GM19351 (cell line): ENCODE data around the gene HRH1.
"Not testable (repeated sequence)": the region's sequence is repeated elsewhere in the genome, so short reads cannot be mapped to it uniquely, and the experiment has no call there.

Experiments
- ATAC-seq: cut with Tn5 transposase; IDR thresholded peaks from one replicate; pipeline ENCODE4 v1.9.1; 2021; ENCODE audit warnings: mild to moderate bottlenecking, moderate library complexity; ENCODE audit not compliant: unreplicated experiment

HRH1 gene, protein sequence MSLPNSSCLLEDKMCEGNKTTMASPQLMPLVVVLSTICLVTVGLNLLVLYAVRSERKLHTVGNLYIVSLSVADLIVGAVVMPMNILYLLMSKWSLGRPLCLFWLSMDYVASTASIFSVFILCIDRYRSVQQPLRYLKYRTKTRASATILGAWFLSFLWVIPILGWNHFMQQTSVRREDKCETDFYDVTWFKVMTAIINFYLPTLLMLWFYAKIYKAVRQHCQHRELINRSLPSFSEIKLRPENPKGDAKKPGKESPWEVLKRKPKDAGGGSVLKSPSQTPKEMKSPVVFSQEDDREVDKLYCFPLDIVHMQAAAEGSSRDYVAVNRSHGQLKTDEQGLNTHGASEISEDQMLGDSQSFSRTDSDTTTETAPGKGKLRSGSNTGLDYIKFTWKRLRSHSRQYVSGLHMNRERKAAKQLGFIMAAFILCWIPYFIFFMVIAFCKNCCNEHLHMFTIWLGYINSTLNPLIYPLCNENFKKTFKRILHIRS

GRCh38 chr3:11154036-11154952 is at the start of gene HRH1:
Gene HRH1 (plus strand): TSS chr3:11154493. CDS start chr3:11259038, 104,545 bp downstream.
- no peak for ATAC-seq

GRCh38 chr3:11113316-11113715 is 41.0 kb upstream of the HRH1 start:
- not testable (repeated sequence) for ATAC-seq

- no peak for ATAC-seq
Observed at GRCh38 chr3:11115548-11115947, 38.7 kb upstream of the HRH1 start.

DNA sequence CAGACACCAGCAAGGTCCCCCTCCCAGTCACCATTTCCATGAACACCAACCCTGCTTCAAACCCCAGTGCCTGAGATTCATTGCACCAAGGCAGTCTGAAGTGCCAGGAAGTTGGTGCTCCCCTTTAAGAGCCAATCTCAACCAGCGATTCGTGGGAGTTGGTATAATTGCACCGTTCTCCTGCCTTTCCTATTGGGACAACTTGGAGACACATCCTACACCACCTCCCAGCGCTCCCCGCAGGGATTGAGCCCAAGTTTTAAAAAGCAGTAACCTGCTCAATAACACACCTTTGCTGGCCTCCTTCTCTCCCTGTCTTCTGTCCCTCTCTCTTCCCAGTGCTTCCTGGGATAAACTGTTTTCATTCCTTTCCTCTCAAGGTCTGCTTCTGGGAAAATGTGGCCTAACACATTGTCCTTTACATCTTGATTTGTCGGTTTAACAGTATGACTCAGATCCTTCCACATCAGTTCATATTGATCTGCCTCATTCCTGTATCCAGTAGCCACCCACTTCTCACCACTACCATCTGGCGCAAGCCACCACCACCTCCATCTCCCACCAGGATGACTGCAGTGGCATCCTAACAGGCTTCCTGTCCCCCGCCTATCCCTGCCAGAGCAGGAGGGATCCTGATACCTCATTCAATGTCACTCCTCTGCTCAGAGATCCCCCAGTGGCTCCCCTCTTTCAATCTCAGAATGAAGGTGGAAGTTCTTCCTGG is 37.8 kb upstream of the HRH1 start:
- ATAC-seq, result no peak

- no peak for ATAC-seq
Observed at GRCh38 chr3:11117591-11117990, 36.7 kb upstream of the HRH1 start.

- no peak for ATAC-seq
Observed at GRCh38 chr3:11118181-11118682, 36.1 kb upstream of the HRH1 start.

GRCh38 chr3:11120091-11120805 is 34.0 kb upstream of the HRH1 start:
- no peak for ATAC-seq

GRCh38 chr3:11126653-11127052 is 27.6 kb upstream of the HRH1 start:
- no peak for ATAC-seq

DNA sequence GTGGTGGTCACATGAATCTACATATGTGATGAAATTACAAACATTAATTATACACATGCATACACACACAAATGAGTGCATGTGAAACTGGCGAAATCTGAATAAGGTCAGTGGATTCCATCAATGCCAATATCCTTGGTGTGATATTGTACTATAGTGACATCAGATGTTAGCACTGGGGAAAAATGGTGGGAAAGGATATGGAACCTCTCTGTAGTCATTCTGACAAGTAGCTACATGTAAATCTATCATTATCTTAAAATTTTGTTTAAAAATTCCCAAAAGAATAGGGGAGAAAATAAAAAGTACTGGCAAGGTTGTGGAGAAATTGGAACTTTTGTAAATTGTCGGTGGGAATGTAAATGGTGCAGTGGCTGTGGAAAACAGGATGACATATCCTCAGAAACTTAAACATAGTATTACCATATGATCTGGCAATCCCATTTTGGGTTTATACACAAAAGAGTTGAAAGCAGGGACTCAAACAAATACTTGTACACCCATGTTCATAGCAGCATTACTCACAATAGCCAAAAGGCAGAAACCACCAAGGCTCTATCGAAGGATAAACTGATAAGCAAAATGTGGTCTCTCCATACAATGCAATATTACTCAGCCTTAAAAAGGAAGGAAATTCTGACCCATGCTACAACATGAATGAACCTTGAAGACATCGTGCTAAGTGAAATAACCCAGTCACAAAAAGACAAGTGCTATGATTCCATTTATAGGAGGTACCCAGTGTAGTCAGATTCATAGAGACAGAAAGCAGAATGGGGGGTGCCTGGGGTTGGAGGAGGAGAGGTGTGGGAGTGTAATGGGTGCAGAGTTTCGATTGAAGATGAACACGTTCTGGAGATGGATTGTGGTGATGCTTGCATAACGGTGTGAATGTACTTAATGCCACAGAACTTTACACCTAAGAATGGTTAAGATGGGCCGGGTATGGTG is 25.3 kb upstream of the HRH1 start:
- no peak for ATAC-seq

DNA sequence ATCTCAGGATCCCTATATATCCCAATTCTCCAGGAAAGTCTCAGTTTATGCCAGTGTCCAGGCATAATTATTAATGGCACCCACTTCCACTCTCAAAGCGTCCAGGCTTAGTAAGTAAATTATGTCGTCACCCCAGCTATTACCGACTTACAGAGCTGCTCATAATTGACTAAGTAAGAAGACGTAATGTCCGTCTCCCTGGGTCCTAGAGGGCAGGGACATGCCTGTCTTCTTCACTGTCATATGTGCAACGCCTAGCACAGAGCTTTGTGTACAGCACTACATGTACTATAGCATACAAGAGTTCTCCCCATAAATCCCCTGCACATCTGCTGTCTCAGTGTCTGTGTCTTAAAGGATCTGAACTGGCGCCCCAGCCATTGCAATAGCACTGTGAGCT is 23.9 kb upstream of the HRH1 start:
- no peak for ATAC-seq

DNA sequence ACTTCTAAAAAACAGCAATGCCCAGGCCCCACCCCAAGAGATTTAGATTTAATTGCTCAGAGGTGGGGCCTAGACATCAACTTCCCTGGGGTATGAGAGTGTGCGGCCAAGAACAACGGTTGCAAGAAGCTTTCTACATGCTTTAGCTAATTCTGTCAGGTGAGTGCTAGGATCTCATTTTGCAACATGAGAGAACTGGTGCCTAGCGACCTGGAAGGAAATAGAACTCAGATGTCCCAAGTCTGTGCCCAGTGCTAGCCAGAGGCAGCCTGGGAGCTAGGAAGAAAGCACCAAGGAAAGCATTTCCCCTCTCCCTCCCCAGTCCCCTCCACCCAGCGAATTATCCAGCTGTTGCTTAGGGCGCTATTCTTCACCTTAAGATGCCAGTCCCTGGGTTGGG is 22.9 kb upstream of the HRH1 start:
- no peak for ATAC-seq

GRCh38 chr3:11131886-11132285 is 22.4 kb upstream of the HRH1 start:
- not testable (repeated sequence) for ATAC-seq

DNA sequence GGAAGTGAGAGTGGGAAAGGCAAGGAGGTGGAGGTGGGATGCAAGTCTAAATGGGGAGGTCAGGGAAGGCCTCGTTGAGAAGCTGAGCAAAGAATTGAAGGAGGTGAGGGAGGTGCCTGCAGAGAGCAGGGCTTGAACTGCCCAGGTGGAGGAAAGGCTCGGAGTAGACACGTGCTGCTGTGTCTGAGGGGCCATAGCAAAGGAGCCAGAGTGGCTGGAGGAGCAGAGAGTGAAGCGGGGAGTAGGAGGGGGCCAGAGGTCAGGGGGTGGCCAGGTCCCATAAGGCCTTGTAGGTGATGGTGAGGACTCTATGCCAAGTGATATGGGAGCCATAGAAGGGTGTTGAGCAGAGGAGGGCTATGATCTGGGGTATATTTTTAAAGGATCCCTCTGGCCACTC is 21.4 kb upstream of the HRH1 start:
- ATAC-seq, result no peak

DNA sequence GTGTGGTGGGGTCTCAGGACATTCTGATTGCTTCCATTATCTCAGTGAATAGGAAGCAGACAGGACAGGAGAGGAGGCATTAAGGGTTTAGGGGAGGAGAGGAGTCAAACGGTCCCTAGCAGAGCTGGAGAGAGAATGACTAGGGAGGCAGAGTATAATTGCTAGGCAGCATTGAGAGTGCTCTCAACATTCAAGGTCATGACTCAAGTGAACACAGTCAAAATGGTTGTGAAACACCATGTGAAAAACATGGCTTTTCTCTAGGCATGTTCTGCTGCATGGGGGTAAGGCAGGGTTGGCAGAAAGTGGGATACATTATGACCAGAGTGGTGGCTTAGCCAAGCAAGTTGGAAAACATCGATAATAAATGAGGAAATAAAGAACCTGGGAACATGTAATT is 19.5 kb upstream of the HRH1 start:
- no peak for ATAC-seq

DNA sequence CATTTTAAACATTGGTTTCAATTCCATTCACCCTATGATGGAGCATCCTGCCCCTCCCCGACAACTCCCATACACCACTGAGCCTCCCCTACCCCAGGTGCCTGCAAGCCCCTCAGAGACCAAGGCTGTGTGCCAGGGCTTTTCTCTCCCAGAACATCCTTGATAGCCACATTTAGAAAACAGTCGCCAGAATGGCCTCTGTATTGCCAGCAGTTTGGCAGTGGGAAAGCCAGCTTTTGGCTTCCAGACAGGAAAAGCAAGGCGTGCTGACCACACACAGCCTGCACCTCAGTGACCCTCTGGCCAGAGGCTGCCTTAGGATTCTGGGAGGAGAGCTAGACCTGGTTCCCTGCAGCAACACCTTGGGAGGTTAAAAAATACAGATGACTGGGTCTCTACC is 18.2 kb upstream of the HRH1 start:
- no peak for ATAC-seq

DNA sequence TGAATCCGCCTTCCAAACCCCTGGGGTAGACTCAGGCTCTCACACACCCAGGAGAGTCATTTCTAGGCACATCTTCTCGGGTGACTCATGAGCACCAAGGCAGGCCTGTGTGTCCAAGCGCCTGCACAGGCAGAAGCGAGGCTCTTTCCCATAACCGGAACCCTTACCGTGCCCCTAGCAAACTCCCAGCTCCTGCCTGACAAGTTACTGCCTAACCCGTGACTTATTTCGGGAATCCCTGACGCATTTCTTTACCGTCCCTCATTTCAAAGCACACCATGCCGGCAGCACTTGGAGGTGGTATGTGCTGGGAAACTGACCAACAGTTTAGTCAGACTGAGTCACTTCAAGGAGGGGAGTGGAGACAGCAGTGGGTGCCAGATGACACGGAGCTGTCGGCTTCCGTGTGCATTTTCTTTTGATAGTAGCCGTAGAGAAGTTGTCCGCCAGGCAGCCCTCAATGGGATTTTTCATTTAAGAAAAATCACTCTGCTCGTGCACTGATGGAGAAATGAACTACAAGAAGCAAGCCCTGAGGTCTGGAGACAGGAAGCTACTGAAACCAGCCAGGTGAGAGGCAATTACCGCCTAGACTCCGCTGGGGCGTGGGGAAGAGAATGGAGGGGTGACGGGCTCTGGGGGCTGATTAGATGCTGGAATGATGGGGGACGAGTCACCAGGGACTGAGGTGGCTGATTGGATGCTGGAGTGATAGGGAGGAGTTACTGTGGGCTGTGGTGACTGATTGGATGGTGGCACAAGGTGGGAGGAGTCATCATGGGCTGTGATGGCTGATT is 17.3 kb upstream of the HRH1 start:
- ATAC-seq, result no peak

- no peak for ATAC-seq
Observed at GRCh38 chr3:11137627-11137959, 16.7 kb upstream of the HRH1 start.

- no peak for ATAC-seq
Observed at GRCh38 chr3:11138371-11138770, 15.9 kb upstream of the HRH1 start.
